ENCODE results near the gene MGAT5.

The MGAT5 gene

GRCh38 chr2:134275058-134275862 is 21.4 kb downstream of the MGAT5 start:
- no peak overlapping the region for H3K27ac ChIP-seq
- no peak overlapping the region for H3K4me3 ChIP-seq (ENCODE audit: low read depth, low read length)
- H3K36me3 ChIP-seq (replicated peaks): no peaks in the 10 kb centered on the region
- in situ Hi-C loops (cut with HindIII; ENCODE audit: low pct_ligation_motif_present, low sequenced_read_pairs): no loop called here
- TF ChIP-seq CTCF (IDR thresholded peaks at IDR 0.05; ENCODE audit: low read depth, low read length, missing control alignments): no peak
- no peaks in the 10 kb centered on the region for H3K27me3 ChIP-seq (replicated peaks)
- DNase-seq: no peak

- Histone ChIP-seq H3K27ac (no peak overlapping the region), H3K4me3 (ENCODE audit: low read depth, low read length) (no peak overlapping the region), H3K36me3 (replicated peaks) (no peaks in the 10 kb centered on the region), H3K27me3 (replicated peaks) (no peaks in the 10 kb centered on the region)
- in situ Hi-C loops (cut with HindIII; ENCODE audit: low pct_ligation_motif_present, low sequenced_read_pairs): no loop called here
- DNase-seq: peak; percentile 33
- no peak for TF ChIP-seq CTCF (IDR thresholded peaks at IDR 0.05; ENCODE audit: low read depth, low read length, missing control alignments)
Observed at GRCh38 chr2:134276381-134277172, 22.7 kb downstream of the MGAT5 start.

- in situ Hi-C loops (cut with HindIII; ENCODE audit: low pct_ligation_motif_present, low sequenced_read_pairs): no loop called here
Observed at GRCh38 chr2:134277223-134277622, 23.4 kb downstream of the MGAT5 start.

GRCh38 chr2:134278553-134278952 is 24.7 kb downstream of the MGAT5 start:
- no peak for TF ChIP-seq CTCF (IDR thresholded peaks at IDR 0.05; ENCODE audit: low read depth, low read length, missing control alignments)
- Histone ChIP-seq H3K4me3 (ENCODE audit: low read depth, low read length) (no peak overlapping the region), H3K36me3 (replicated peaks) (no peaks in the 10 kb centered on the region), H3K27me3 (replicated peaks) (no peaks in the 10 kb centered on the region), H3K27ac (no peak overlapping the region)
- DNase-seq: no peak
- in situ Hi-C loops (cut with HindIII; ENCODE audit: low pct_ligation_motif_present, low sequenced_read_pairs): no loop called here

More at GRCh38 chr2:134277223-134277622, 23.4 kb downstream of the MGAT5 start:
- Histone ChIP-seq H3K27me3 (replicated peaks) (no peaks in the 10 kb centered on the region), H3K36me3 (replicated peaks) (no peaks in the 10 kb centered on the region), H3K27ac (no peak overlapping the region), H3K4me3 (ENCODE audit: low read depth, low read length) (no peak overlapping the region)
- DNase-seq: no peak
- TF ChIP-seq CTCF (IDR thresholded peaks at IDR 0.05; ENCODE audit: low read depth, low read length, missing control alignments): no peak

GRCh38 chr2:134279417-134279816 is 25.5 kb downstream of the MGAT5 start:
- no peaks in the 10 kb centered on the region for H3K36me3 ChIP-seq (replicated peaks)
- H3K27me3 ChIP-seq (replicated peaks): no peaks in the 10 kb centered on the region
- H3K27ac ChIP-seq: no peak overlapping the region
- in situ Hi-C loops (cut with HindIII; ENCODE audit: low pct_ligation_motif_present, low sequenced_read_pairs): no loop called here
- no peak overlapping the region for H3K4me3 ChIP-seq (ENCODE audit: low read depth, low read length)
- TF ChIP-seq CTCF (IDR thresholded peaks at IDR 0.05; ENCODE audit: low read depth, low read length, missing control alignments): no peak
- DNase-seq: no peak

Data from brain microvascular endothelial cell (primary cell).